Activated CD8-positive, alpha-beta memory T cell treated with anti-CD3 and anti-CD28 coated beads, Interleukin-2, amount 10 ng/mL, durations not matched to agents 7 days and 5 days (primary cell): Measurements from ENCODE around the gene FIS1. TPM values are rescaled to one million over a fixed set of nuclear protein-coding genes. Genes with fewer than 3 reads are reported as not detected.
A peak's percentile ranks its signal among the peaks of the same experiment; 100 is the strongest.

Experiments
- ATAC-seq: fragments of 150-1000 bp; cut with Tn5 transposase; one replicate; pipeline ENCODE4 v1.10.0; 2021; ENCODE audit warnings: moderate library complexity
- CTCF ChIA-PET: fragments of 350-600 bp; sonication (Branson Sonifier 250); formaldehyde crosslinking; loops from one replicate; lab custom pipeline; 2021; ENCODE audit warnings: antibody characterized with exemption; lab: Charles Lee
- DNase-seq: peaks from one replicate; pipeline ENCODE4 v3.0.0-alpha.2; 2020
- H3K27ac Mint-ChIP-seq: one replicate; pipeline ENCODE4 v1.8.0; 2021; ENCODE audit warnings: mild to moderate bottlenecking, mixed read lengths
- H3K27me3 Mint-ChIP-seq: one replicate; pipeline ENCODE4 v1.8.0; 2021; ENCODE audit warnings: mixed read lengths
- H3K36me3 Mint-ChIP-seq: one replicate; pipeline ENCODE4 v1.8.0; 2021; ENCODE audit warnings: mild to moderate bottlenecking, mixed read lengths
- H3K4me1 Mint-ChIP-seq: one replicate; pipeline ENCODE4 v1.8.0; 2021; ENCODE audit warnings: mixed read lengths
- H3K4me3 Mint-ChIP-seq: one replicate; pipeline ENCODE4 v1.8.0; 2021; ENCODE audit warnings: mild to moderate bottlenecking, moderate library complexity, mixed read lengths
- H3K9me3 Mint-ChIP-seq: one replicate; pipeline ENCODE4 v1.8.0; 2022; ENCODE audit warnings: low read depth, mixed read lengths
- total RNA-seq, 2 experiments: library from RNA; stranded (reverse); gene quantifications; one replicate each; pipeline ENCODE4 v1.2.3, GENCODE V29; 2021

Gene FIS1
- total RNA-seq, 2 experiments from 2014 or later = 86.7 to 117 TPM

- no peak overlapping the region for H3K27ac Mint-ChIP-seq
- DNase-seq (no peak), ATAC-seq (no peak)
- no peaks in the 10 kb centered on the region for H3K9me3 Mint-ChIP-seq
- CTCF ChIA-PET = interaction anchor here (1.1 kb wide), 1 partner anchor 47 kb away, joined by 3 read pairs; no protein-coding TSS in a partner anchor
- no peaks in the 10 kb centered on the region for H3K36me3 Mint-ChIP-seq
- no peaks in the 10 kb centered on the region for H3K27me3 Mint-ChIP-seq
- no peaks in the 10 kb centered on the region for H3K4me1 Mint-ChIP-seq
- no peak overlapping the region for H3K4me3 Mint-ChIP-seq
Observed at GRCh38 chr7:101236292-101236835, 8.5 kb downstream of the FIS1 start.

GRCh38 chr7:101235522-101235921 is 9.4 kb downstream of the FIS1 start:
- Mint-ChIP-seq H3K9me3 (no peaks in the 10 kb centered on the region), H3K4me1 (peaks cover 2% of the 10 kb centered on the region), H3K27ac (no peak overlapping the region), H3K4me3 (no peak overlapping the region), H3K27me3 (no peaks in the 10 kb centered on the region), H3K36me3 (peaks cover 2% of the 10 kb centered on the region)
- CTCF ChIA-PET = interaction anchor here (3.4 kb wide), 1 partner anchor 8 kb away, joined by 14 read pairs; no protein-coding TSS in a partner anchor
- DNase-seq = no peak
- no peak for ATAC-seq

DNA sequence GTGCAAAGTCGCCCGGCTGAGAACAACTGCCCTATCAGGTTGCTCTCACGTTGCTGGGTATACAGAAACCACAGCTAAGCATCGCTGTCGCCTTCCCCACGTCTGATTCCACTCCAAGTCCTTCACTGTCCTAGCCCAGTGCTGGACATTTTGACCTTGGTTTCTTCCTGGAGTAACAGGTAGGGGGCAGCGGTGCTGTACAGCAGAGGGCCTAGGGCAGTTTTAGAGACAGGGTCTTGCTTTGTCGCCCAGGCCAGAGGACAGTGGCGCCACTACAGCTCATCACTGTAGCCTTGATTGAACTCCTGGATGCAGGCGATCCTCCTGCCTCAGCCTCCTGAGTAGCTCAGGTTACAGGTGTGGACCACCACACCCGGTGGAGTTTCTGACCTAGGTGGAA is 9.8 kb downstream of the FIS1 start:
- Mint-ChIP-seq H3K4me3 (no peak overlapping the region), H3K27ac (no peak overlapping the region), H3K36me3 (peaks cover 2% of the 10 kb centered on the region), H3K27me3 (no peaks in the 10 kb centered on the region), H3K4me1 (peaks cover 2% of the 10 kb centered on the region), H3K9me3 (no peaks in the 10 kb centered on the region)
- CTCF ChIA-PET = interaction anchor here (3.4 kb wide), 1 partner anchor 9 kb away, joined by 14 read pairs; no protein-coding TSS in a partner anchor
- ATAC-seq = no peak
- DNase-seq = no peak

- ATAC-seq = no peak
- Mint-ChIP-seq H3K9me3 (no peaks in the 10 kb centered on the region), H3K36me3 (peaks cover 2% of the 10 kb centered on the region), H3K4me3 (no peak overlapping the region), H3K27me3 (no peaks in the 10 kb centered on the region), H3K4me1 (peaks cover 2% of the 10 kb centered on the region), H3K27ac (no peak overlapping the region)
- DNase-seq = no peak
- CTCF ChIA-PET = interaction anchor here (3.4 kb wide), 1 partner anchor 9 kb away, joined by 14 read pairs; no protein-coding TSS in a partner anchor
Observed at GRCh38 chr7:101234636-101235035, 10.2 kb downstream of the FIS1 start.

DNA sequence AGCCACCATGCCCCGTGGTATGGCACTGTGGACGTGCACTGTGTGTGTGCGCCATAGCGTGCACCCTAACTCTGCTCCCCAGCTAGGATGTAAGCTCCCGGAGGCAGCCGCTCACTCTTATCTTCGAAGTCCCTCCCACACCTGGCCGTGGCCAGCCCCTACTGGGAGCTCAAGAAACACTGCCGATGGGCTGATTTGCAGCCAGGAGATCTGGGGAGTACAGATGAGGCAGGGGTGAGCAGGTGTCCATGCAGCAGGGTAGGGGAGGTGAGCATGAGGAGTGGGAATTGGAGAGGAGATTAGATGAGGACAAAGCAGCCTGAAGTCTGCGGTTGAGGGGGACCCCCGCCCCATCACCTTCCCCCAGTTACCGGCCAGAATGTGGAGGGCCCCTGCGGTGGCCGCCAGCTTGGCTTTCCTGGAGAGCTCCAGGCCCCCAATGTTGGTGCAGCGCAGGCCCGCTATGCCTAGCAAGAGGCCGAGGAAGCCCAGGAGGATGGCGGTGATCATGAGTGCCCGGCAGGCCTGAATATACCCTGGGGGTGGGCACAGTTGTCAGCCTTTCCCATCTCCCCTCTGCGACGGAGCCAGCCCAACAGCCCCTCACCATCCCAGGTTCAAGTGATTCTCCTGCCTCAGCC is 10.9 kb downstream of the FIS1 start:
- no peak for ATAC-seq
- peaks cover 2% of the 10 kb centered on the region for H3K36me3 Mint-ChIP-seq
- CTCF ChIA-PET = interaction anchor here (3.4 kb wide), 1 partner anchor 10 kb away, joined by 14 read pairs; no protein-coding TSS in a partner anchor
- H3K4me1 Mint-ChIP-seq = peaks cover 2% of the 10 kb centered on the region
- no peaks in the 10 kb centered on the region for H3K9me3 Mint-ChIP-seq
- no peak for DNase-seq
- H3K27me3 Mint-ChIP-seq = no peaks in the 10 kb centered on the region
- H3K4me3 Mint-ChIP-seq = no peak overlapping the region
- no peak overlapping the region for H3K27ac Mint-ChIP-seq

DNA sequence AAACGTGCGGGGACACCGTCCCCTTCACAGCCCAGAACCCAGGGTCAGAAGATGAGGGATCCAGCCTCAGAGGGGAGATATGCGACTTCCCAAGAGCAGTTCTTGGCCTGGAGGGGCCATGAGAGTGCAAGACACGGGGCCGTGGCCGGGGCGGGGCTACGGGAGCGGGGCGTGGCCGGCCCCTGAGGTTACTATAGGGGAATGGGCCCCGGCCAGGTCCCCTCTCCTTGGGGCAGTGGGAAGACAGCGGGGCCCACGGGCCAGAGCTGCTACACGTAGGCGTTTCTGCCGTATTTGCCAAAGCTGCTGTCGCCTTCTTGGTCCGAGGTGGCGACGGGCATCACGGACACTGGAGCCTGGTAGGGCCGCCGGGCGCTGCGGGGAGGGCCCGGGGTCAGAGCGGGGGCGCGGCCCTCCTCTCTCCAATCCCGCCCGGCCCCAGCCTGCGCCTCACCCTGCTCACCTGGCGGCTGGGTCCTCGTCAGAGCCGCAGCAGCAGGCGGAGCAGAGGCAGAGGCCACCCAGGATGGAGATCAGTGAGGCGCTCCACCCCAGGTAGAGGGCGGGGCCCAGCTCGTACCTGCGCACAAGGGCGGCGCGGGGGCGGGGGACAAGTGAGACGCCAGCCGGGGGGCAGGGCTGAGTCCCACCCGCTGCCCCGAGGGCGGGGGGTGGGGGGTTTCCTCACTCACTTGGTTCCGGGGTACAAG is 12.6 kb downstream of the FIS1 start:
- no peak overlapping the region for H3K27ac Mint-ChIP-seq

DNA sequence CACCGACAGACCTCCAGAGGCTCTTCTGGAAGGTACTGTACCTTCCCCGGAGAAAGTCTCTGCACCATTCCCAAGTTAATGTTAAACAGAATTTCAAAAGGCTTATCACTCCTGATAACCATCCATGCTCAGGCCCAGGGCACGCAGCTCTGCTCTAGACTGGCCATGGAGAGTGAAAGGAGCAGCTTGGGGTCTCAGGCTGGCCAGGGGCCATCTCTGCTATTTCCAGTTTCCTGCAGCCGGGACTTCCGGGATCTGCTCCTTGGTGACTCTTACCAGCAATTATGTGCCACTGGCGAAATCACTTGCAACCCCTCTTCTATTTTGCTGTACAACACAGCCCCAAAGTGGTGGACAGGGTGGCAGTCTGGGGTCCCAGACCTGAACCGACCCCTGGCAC is 13.2 kb downstream of the FIS1 start:
- Mint-ChIP-seq H3K27me3 (no peaks in the 10 kb centered on the region), H3K36me3 (peaks cover 4% of the 10 kb centered on the region), H3K4me3 (no peak overlapping the region), H3K4me1 (peaks cover 2% of the 10 kb centered on the region), H3K9me3 (no peaks in the 10 kb centered on the region), H3K27ac (no peak overlapping the region)
- DNase-seq (no peak), ATAC-seq (no peak)
- CTCF ChIA-PET = no interaction called here

More for the DNA sequence above, 12.6 kb downstream of the FIS1 start:
- peaks cover 4% of the 10 kb centered on the region for H3K36me3 Mint-ChIP-seq
- no peak overlapping the region for H3K4me3 Mint-ChIP-seq
- H3K27me3 Mint-ChIP-seq = no peaks in the 10 kb centered on the region
- DNase-seq = no peak
- CTCF ChIA-PET = interaction anchor here (3.4 kb wide), 1 partner anchor 12 kb away, joined by 14 read pairs; no protein-coding TSS in a partner anchor
- no peaks in the 10 kb centered on the region for H3K9me3 Mint-ChIP-seq
- peaks cover 2% of the 10 kb centered on the region for H3K4me1 Mint-ChIP-seq
- no peak for ATAC-seq

DNA sequence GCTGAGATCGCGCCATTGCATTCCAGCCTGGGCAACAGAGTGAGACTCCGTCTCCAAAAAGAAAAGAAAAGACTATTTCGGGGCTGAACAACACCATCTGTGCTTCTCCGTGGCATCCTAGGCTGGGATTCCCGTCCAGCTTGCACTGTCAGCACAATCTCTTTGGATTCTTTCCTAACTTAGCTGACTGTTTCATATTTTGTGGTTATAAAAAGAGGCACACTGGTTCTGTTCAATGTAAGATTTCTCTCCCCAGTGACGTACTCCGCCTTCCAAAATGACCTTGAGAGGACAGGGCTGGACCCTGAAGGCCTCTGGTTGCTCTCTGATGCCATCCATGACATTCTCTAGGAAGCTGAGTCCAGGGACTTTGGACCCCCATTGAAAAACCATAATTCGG is 18.2 kb downstream of the FIS1 start:
- Mint-ChIP-seq H3K27me3 (no peaks in the 10 kb centered on the region), H3K9me3 (no peaks in the 10 kb centered on the region), H3K27ac (no peak overlapping the region), H3K4me3 (no peak overlapping the region), H3K36me3 (peaks cover 17% of the 10 kb centered on the region), H3K4me1 (peaks cover 2% of the 10 kb centered on the region)
- no peak for ATAC-seq
- CTCF ChIA-PET = interaction anchor here (0.7 to 2.1 kb wide), 4 partner anchors 9 to 83 kb away, joined by 3 to 10 read pairs (median 3); partner anchors contain the start of genes FIS1 and PLOD3
- DNase-seq = no peak

- Mint-ChIP-seq H3K36me3 (peaks cover 15% of the 10 kb centered on the region), H3K4me1 (peaks cover under 1% of the 10 kb centered on the region), H3K27me3 (no peaks in the 10 kb centered on the region), H3K4me3 (no peak overlapping the region), H3K9me3 (no peaks in the 10 kb centered on the region), H3K27ac (no peak overlapping the region)
- DNase-seq (no peak), ATAC-seq (no peak)
- CTCF ChIA-PET = interaction anchor here (1.4 to 2.1 kb wide), 2 partner anchors 8 to 18 kb away, joined by 3 to 10 read pairs; partner anchors contain the start of genes FIS1 and PLOD3
Observed at GRCh38 chr7:101225650-101226049, 19.2 kb downstream of the FIS1 start.

- Mint-ChIP-seq H3K9me3 (no peaks in the 10 kb centered on the region), H3K4me1 (peaks cover 13% of the 10 kb centered on the region), H3K27ac (no peak overlapping the region), H3K4me3 (no peak overlapping the region), H3K36me3 (peaks cover 14% of the 10 kb centered on the region), H3K27me3 (no peaks in the 10 kb centered on the region)
- ATAC-seq = no peak
- CTCF ChIA-PET = interaction anchor here (1.0 to 1.4 kb wide), 2 partner anchors 31 to 59 kb away, joined by 3 read pairs; no protein-coding TSS in a partner anchor
- no peak for DNase-seq
Observed at GRCh38 chr7:101223528-101223927, 21.4 kb downstream of the FIS1 start.

DNA sequence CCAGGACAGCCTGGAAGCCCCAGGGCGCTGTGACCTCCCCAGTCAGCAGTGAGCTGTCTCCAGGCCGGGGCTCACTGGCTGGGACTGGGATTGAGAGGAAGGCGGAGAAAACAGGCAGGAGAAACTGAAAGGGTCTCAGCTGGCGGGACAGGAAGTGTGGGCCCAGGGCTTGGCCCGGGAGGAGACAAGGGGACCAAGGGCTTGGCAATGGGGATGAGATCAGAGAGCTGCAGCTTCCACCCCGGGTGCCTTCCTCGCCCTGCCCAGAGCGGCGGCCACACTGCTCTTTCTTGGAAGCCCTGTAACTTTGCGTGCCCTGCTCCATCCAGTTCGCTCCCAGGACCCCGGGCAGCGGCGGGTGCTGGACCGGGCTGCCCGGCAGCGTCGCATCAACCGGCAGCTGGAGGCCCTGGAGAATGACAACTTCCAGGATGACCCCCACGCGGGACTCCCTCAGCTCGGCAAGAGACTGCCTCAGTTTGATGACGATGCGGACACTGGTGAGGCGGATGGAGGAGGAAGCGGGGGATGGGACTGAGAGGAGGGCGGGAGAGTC is 22.5 kb downstream of the FIS1 start:
- no peaks in the 10 kb centered on the region for H3K27me3 Mint-ChIP-seq
- no peaks in the 10 kb centered on the region for H3K9me3 Mint-ChIP-seq
- H3K4me1 Mint-ChIP-seq = peaks cover 18% of the 10 kb centered on the region
- H3K36me3 Mint-ChIP-seq = peaks cover 14% of the 10 kb centered on the region
- DNase-seq (no peak), ATAC-seq (no peak)
- H3K4me3 Mint-ChIP-seq = no peak overlapping the region
- H3K27ac Mint-ChIP-seq = peak overlapping the region; percentile 15
- CTCF ChIA-PET = interaction anchor here (0.6 to 1.4 kb wide), 3 partner anchors 58 to 350 kb away, joined by 3 read pairs; no protein-coding TSS in a partner anchor

GRCh38 chr7:101220295-101220694 is 24.6 kb downstream of the FIS1 start:
- CTCF ChIA-PET = interaction anchor here (0.6 to 2.2 kb wide), 6 partner anchors 15 to 76 kb away, joined by 3 to 11 read pairs (median 4); partner anchors contain the start of gene FIS1
- H3K4me3 Mint-ChIP-seq = no peak overlapping the region
- H3K27ac Mint-ChIP-seq = no peak overlapping the region
- H3K4me1 Mint-ChIP-seq = peaks cover 27% of the 10 kb centered on the region
- ATAC-seq (no peak), DNase-seq (no peak)
- H3K36me3 Mint-ChIP-seq = peaks cover 17% of the 10 kb centered on the region
- H3K9me3 Mint-ChIP-seq = no peaks in the 10 kb centered on the region
- no peaks in the 10 kb centered on the region for H3K27me3 Mint-ChIP-seq
